HG03280 (cell line): ENCODE measurements around the gene SMARCA1.

Experiments used
- ATAC-seq: cut with Tn5 transposase; IDR thresholded peaks from one replicate; pipeline ENCODE4 v1.9.1; 2021; ENCODE audit warnings: mild to moderate bottlenecking, moderate library complexity; ENCODE audit not compliant: unreplicated experiment

SMARCA1 gene

GRCh38 chrX:129461801-129462456, 61.4 kb downstream of the SMARCA1 start:
- no peak for ATAC-seq

- ATAC-seq, result no peak
Measured at GRCh38 chrX:129452523-129452922, 70.8 kb downstream of the SMARCA1 start.

- ATAC-seq, result no peak
Measured at GRCh38 chrX:129450123-129450522, 73.2 kb downstream of the SMARCA1 start.

GRCh38 chrX:129449148-129449547, 74.1 kb downstream of the SMARCA1 start:
- ATAC-seq, result no peak

- ATAC-seq, result no peak
Measured at GRCh38 chrX:129445436-129445835, 77.9 kb downstream of the SMARCA1 start.

- ATAC-seq, result no peak
Measured at GRCh38 chrX:129433945-129434344, 89.3 kb downstream of the SMARCA1 start.

GRCh38 chrX:129433461-129433860, 89.8 kb downstream of the SMARCA1 start:
- no peak for ATAC-seq

- no peak for ATAC-seq
Measured at GRCh38 chrX:129427267-129427666, 96.0 kb downstream of the SMARCA1 start.

- no peak for ATAC-seq
Measured at GRCh38 chrX:129423191-129423590, 100.1 kb downstream of the SMARCA1 start.

GRCh38 chrX:129404670-129405008, 118.7 kb downstream of the SMARCA1 start:
- no peak for ATAC-seq

- no peak for ATAC-seq
Measured at GRCh38 chrX:129403974-129404669, 119.2 kb downstream of the SMARCA1 start.
